IMR-90 (cell line): ENCODE results near the gene MFRP.

Experiments
- POLR2A ChIP-seq: IDR thresholded peaks from 2 replicates; pipeline ENCODE4 v1.6.1; 2012; ENCODE audit warnings: mild to moderate bottlenecking, low read depth, low read length
- RAD21 ChIP-seq: IDR thresholded peaks from 2 replicates; pipeline ENCODE4 v1.6.1; 2012; ENCODE audit warnings: low read length, improper control_type of control experiment
- TF ChIP-seq, protein P1 (sequence below): conservative IDR thresholded peaks from 2 replicates; pipeline ENCODE4 v1.5.1; 2012; ENCODE audit warnings: mild to moderate bottlenecking, low read depth, low read length, improper control_type of control experiment

DNA sequence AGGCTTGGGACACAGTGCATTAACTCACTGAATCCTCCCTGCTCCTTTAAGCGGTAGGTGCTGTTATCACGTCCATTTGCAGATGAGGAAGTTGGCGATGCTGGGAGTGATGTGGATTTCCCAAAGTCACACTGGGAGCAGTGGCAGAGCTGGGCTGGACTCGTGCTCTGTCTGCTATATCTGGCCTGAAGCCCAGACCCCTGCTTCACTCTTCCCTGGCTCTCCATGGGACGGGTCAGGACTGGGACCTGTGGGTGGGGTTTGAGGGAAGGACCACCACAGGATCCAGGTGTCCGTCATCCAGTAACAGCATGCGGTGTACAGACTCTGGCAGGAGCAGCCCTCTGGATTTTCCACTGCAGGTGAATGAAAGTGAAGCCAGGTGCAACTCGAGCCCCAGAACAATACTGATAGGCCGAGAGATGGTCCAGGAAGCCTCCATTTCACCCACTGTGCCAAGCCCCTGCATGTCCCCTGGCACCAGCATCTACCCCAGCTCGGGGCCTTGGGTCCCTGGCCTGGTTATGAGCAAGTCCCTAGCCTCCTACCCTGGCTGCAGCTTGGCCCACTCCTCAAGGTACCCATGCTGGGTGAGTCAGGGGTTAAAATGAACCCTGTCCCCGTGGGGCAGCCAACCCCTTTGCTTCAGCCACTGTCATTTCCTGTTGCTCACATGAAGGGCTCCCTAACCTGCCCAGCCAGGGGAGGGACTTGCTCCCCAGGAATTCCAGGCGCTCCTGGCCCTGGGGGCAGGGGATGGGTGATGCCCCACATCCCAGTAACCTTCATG is 30.8 kb upstream of the MFRP start:
- TF ChIP-seq POLR2A, result no peak
- TF ChIP-seq, protein P1, sequence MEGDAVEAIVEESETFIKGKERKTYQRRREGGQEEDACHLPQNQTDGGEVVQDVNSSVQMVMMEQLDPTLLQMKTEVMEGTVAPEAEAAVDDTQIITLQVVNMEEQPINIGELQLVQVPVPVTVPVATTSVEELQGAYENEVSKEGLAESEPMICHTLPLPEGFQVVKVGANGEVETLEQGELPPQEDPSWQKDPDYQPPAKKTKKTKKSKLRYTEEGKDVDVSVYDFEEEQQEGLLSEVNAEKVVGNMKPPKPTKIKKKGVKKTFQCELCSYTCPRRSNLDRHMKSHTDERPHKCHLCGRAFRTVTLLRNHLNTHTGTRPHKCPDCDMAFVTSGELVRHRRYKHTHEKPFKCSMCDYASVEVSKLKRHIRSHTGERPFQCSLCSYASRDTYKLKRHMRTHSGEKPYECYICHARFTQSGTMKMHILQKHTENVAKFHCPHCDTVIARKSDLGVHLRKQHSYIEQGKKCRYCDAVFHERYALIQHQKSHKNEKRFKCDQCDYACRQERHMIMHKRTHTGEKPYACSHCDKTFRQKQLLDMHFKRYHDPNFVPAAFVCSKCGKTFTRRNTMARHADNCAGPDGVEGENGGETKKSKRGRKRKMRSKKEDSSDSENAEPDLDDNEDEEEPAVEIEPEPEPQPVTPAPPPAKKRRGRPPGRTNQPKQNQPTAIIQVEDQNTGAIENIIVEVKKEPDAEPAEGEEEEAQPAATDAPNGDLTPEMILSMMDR, result no peak
- no peak for TF ChIP-seq RAD21
